HG02840 (cell line): ENCODE measurements around the gene LRFN2.

Experiments
- ATAC-seq: cut with Tn5 transposase; IDR thresholded peaks from one replicate; pipeline ENCODE4 v1.9.1; 2021; ENCODE audit warnings: mild to moderate bottlenecking, moderate library complexity, moderate number of reproducible peaks; ENCODE audit not compliant: unreplicated experiment, low FRiP score

Gene LRFN2

GRCh38 chr6:40389254-40389653, 197.9 kb downstream of the LRFN2 start:
- ATAC-seq, result no peak

- ATAC-seq, result no peak
Observed at GRCh38 chr6:40387871-40388264, 199.3 kb downstream of the LRFN2 start.

GRCh38 chr6:40387127-40387870, 199.9 kb downstream of the LRFN2 start:
- ATAC-seq, result no peak

- ATAC-seq, result no peak
Observed at GRCh38 chr6:40386200-40386599, 201.0 kb downstream of the LRFN2 start.

GRCh38 chr6:40383348-40384115, 203.6 kb downstream of the LRFN2 start:
- no peak for ATAC-seq

GRCh38 chr6:40380271-40380670, 206.9 kb downstream of the LRFN2 start:
- no peak for ATAC-seq

GRCh38 chr6:40379811-40380210, 207.4 kb downstream of the LRFN2 start:
- no peak for ATAC-seq

GRCh38 chr6:40378725-40379074, 208.5 kb downstream of the LRFN2 start:
- ATAC-seq, result no peak

GRCh38 chr6:40378071-40378724, 209.0 kb downstream of the LRFN2 start:
- ATAC-seq, result no peak

- no peak for ATAC-seq
Observed at GRCh38 chr6:40377173-40377806, 209.9 kb downstream of the LRFN2 start.

- ATAC-seq, result no peak
Observed at GRCh38 chr6:40376113-40376650, 211.0 kb downstream of the LRFN2 start.

- ATAC-seq, result no peak
Observed at GRCh38 chr6:40373267-40373666, 213.9 kb downstream of the LRFN2 start.

- no peak for ATAC-seq
Observed at GRCh38 chr6:40371621-40372020, 215.5 kb downstream of the LRFN2 start.

- ATAC-seq, result no peak
Observed at GRCh38 chr6:40371095-40371494, 216.1 kb downstream of the LRFN2 start.

- ATAC-seq, result no peak
Observed at GRCh38 chr6:40369891-40370290, 217.3 kb downstream of the LRFN2 start.

- no peak for ATAC-seq
Observed at GRCh38 chr6:40369042-40369441, 218.1 kb downstream of the LRFN2 start.

GRCh38 chr6:40362859-40363258, 224.3 kb downstream of the LRFN2 start:
- ATAC-seq, result no peak

- ATAC-seq, result no peak
Observed at GRCh38 chr6:40359808-40360207, 227.4 kb downstream of the LRFN2 start.

GRCh38 chr6:40358473-40359460, 228.4 kb downstream of the LRFN2 start:
- no peak for ATAC-seq
